ENCODE data around the gene PRSS8. TPM values are rescaled to one million over a fixed set of nuclear protein-coding genes. Genes with fewer than 3 reads are reported as not detected.

Gene PRSS8
- polyA plus RNA-seq, 1 donor from 2014 or later = not detected

- Mint-ChIP-seq H3K4me3 (no peak overlapping the region), H3K27me3 (no peaks in the 10 kb centered on the region), H3K27ac (peak overlapping the region in 1 of 3 donors; percentile 86), H3K4me1 (peaks cover 0 to 2% (median 0%) of the 10 kb centered on the region in 3 donors), H3K36me3 (peaks cover 1% of the 10 kb centered on the region), H3K9me3 (no peaks in the 10 kb centered on the region)
Measured at GRCh38 chr16:31125844-31126243, 9.7 kb downstream of the PRSS8 start.

GRCh38 chr16:31120129-31120528 lies 15.4 kb downstream of the PRSS8 start:
- no peaks in the 10 kb centered on the region for H3K9me3 Mint-ChIP-seq
- H3K27me3 Mint-ChIP-seq = no peaks in the 10 kb centered on the region
- peaks cover 1% of the 10 kb centered on the region for H3K36me3 Mint-ChIP-seq
- H3K27ac Mint-ChIP-seq = peak overlapping the region in 2 of 3 donors; percentile 50 to 70
- H3K4me1 Mint-ChIP-seq = peaks cover 9 to 13% (median 11%) of the 10 kb centered on the region in 3 donors
- peak overlapping the region in 1 of 4 donors; percentile 56 for H3K4me3 Mint-ChIP-seq

- Mint-ChIP-seq H3K27me3 (no peaks in the 10 kb centered on the region), H3K4me3 (peak overlapping the region; percentile 78 to 95 (median 90)), H3K36me3 (peaks cover 1% of the 10 kb centered on the region), H3K27ac (peak overlapping the region; percentile 70 to 94 (median 88)), H3K9me3 (no peaks in the 10 kb centered on the region), H3K4me1 (peaks cover 9 to 13% (median 13%) of the 10 kb centered on the region in 3 donors)
Measured at GRCh38 chr16:31118223-31119155, 17.0 kb downstream of the PRSS8 start.

- H3K4me1 Mint-ChIP-seq = peaks cover 9 to 13% (median 13%) of the 10 kb centered on the region in 3 donors
- no peaks in the 10 kb centered on the region for H3K9me3 Mint-ChIP-seq
- H3K27me3 Mint-ChIP-seq = no peaks in the 10 kb centered on the region
- H3K4me3 Mint-ChIP-seq = peak within 1 kb of the TSS; percentile 78 to 95 (median 90)
- H3K27ac Mint-ChIP-seq = peak within 1 kb of the TSS; percentile 70 to 94 (median 88)
- peaks cover 1% of the 10 kb centered on the region for H3K36me3 Mint-ChIP-seq
Measured at GRCh38 chr16:31117384-31118222, 17.9 kb downstream of the PRSS8 start, which contains the start of gene KAT8. Gene KAT8, plus strand, starts transcription at chr16:31117664. Its CDS starts 18 bp downstream, at chr16:31117682.

- H3K4me3 Mint-ChIP-seq = peak overlapping the region in 1 of 4 donors; percentile 68
- no peaks in the 10 kb centered on the region for H3K9me3 Mint-ChIP-seq
- H3K27ac Mint-ChIP-seq = peak overlapping the region in 1 of 3 donors; percentile 12
- H3K4me1 Mint-ChIP-seq = peaks cover 13 to 15% (median 14%) of the 10 kb centered on the region in 3 donors
- H3K27me3 Mint-ChIP-seq = no peaks in the 10 kb centered on the region
- no peaks in the 10 kb centered on the region for H3K36me3 Mint-ChIP-seq
Measured at GRCh38 chr16:31114468-31114867, 21.1 kb downstream of the PRSS8 start.

- Mint-ChIP-seq H3K36me3 (no peaks in the 10 kb centered on the region), H3K9me3 (no peaks in the 10 kb centered on the region), H3K4me1 (peaks cover 11 to 14% (median 12%) of the 10 kb centered on the region in 3 donors), H3K27ac (peak overlapping the region in 2 of 3 donors; percentile 68 to 73), H3K27me3 (no peaks in the 10 kb centered on the region), H3K4me3 (peak overlapping the region in 1 of 4 donors; percentile 81)
Measured at GRCh38 chr16:31113121-31114120, 22.1 kb downstream of the PRSS8 start.

GRCh38 chr16:31112711-31113110 lies 22.8 kb downstream of the PRSS8 start:
- Mint-ChIP-seq H3K4me3 (peak overlapping the region in 2 of 4 donors; percentile 35 to 52), H3K27me3 (no peaks in the 10 kb centered on the region), H3K9me3 (no peaks in the 10 kb centered on the region), H3K36me3 (no peaks in the 10 kb centered on the region), H3K4me1 (peaks cover 9 to 15% (median 14%) of the 10 kb centered on the region in 3 donors), H3K27ac (no peak overlapping the region)

- peaks cover 13 to 16% (median 13%) of the 10 kb centered on the region in 3 donors for H3K4me1 Mint-ChIP-seq
- peak overlapping the region in 1 of 3 donors; percentile 57 for H3K27ac Mint-ChIP-seq
- no peaks in the 10 kb centered on the region for H3K36me3 Mint-ChIP-seq
- no peaks in the 10 kb centered on the region for H3K27me3 Mint-ChIP-seq
- H3K4me3 Mint-ChIP-seq = peak overlapping the region in 2 of 4 donors; percentile 79 to 83
- H3K9me3 Mint-ChIP-seq = no peaks in the 10 kb centered on the region
Measured at GRCh38 chr16:31111881-31112466, 23.6 kb downstream of the PRSS8 start.

GRCh38 chr16:31110106-31111034 lies 25.2 kb downstream of the PRSS8 start:
- peak overlapping the region; percentile 33 to 76 (median 42) for H3K27ac Mint-ChIP-seq
- peaks cover 15 to 16% (median 15%) of the 10 kb centered on the region in 3 donors for H3K4me1 Mint-ChIP-seq
- no peaks in the 10 kb centered on the region for H3K36me3 Mint-ChIP-seq
- H3K9me3 Mint-ChIP-seq = no peaks in the 10 kb centered on the region
- H3K4me3 Mint-ChIP-seq = peak overlapping the region; percentile 48 to 90 (median 77)
- no peaks in the 10 kb centered on the region for H3K27me3 Mint-ChIP-seq

GRCh38 chr16:31109622-31110021 lies 25.9 kb downstream of the PRSS8 start:
- H3K36me3 Mint-ChIP-seq = no peaks in the 10 kb centered on the region
- no peaks in the 10 kb centered on the region for H3K27me3 Mint-ChIP-seq
- peak overlapping the region; percentile 74 to 90 (median 87) for H3K4me3 Mint-ChIP-seq
- H3K9me3 Mint-ChIP-seq = no peaks in the 10 kb centered on the region
- H3K4me1 Mint-ChIP-seq = peaks cover 15 to 16% (median 15%) of the 10 kb centered on the region in 3 donors
- H3K27ac Mint-ChIP-seq = no peak overlapping the region

- H3K27me3 Mint-ChIP-seq = no peaks in the 10 kb centered on the region
- no peaks in the 10 kb centered on the region for H3K36me3 Mint-ChIP-seq
- no peaks in the 10 kb centered on the region for H3K9me3 Mint-ChIP-seq
- H3K27ac Mint-ChIP-seq = no peak overlapping the region
- peaks cover 15 to 16% (median 15%) of the 10 kb centered on the region in 3 donors for H3K4me1 Mint-ChIP-seq
- peak overlapping the region; percentile 74 to 90 (median 87) for H3K4me3 Mint-ChIP-seq
Measured at GRCh38 chr16:31108794-31109558, 26.6 kb downstream of the PRSS8 start.

All from IgD-negative memory B cell (primary cell).